Measurements from ENCODE around the gene TBC1D1.
A peak's percentile ranks its signal among the peaks of the same experiment; 100 is the strongest.

The TBC1D1 gene

GRCh38 chr4:38149472-38149996 lies 258.6 kb downstream of the TBC1D1 start:
- DNase-seq (ENCODE audit: low read depth in 2 of 2), result no peak

DNA sequence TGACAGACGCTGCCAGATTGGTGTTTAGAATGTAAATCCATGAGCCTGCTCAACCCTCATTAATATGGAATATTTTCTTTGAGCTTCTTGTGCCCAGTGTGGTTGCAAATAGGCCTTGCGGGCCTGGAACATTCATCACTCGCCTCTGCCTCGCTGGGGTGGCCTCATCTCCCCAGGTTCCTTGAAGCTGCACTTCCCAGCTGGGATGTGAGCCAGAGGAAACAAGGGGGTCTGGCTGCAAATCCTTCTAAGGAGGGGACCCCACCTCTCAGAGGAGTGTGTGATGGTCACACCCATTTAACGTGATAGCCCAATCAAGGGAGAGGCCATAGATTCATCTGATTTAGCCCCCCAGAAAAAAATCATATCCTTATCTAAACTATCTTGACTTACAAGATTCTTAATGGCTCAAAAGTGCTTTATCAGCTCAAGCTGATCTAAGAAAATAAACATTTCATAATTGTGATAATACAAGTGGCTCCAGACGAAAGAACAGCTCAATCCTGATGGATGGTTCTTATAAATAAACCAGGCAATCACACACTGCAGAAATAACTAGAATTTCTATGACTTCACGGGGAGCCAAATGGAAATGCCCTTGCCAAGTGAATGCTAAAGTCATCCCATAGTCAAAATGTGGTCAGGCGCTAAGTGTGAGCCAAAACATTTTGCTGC lies 259.2 kb downstream of the TBC1D1 start:
- no peak for DNase-seq (ENCODE audit: low read depth in 2 of 2)

DNA sequence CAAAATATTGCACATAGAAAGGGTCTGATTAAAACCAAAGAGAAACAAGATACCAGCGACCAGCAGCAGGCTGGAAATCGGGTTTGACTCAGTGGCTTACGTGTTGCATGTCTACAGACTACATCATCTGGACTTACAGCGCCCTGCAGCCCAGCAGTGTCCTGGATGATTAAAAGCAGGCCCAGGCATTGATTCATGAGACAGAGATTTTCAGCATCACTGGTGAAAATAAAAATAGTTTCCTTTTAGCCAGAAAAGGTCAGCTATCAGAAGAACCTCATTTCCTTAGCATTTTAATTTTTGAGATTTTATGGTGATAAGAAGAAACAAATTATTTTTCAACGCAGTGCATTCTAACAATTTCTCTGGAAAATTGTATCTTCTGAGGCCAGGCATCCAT lies 259.9 kb downstream of the TBC1D1 start:
- no peak for DNase-seq (ENCODE audit: low read depth in 2 of 2)

DNA sequence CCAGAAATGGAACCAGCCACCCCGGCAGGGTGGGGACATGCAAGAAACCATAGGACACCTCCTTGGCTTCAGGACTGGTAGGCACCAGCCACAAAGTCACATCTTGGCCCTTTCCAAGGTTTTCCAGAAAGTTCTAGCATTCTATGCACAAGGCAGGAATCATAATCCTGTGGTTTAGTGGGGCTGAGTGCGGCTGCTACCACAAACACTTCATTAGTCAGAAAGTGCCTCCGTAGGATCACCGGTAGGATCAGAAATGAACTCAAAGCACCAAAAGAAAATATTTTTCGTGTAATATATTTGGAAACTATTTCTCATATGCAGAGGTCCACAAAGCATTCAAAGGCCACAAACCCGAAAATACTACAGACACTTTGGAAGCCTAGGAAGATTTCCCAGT lies 261.0 kb downstream of the TBC1D1 start:
- DNase-seq (ENCODE audit: low read depth in 2 of 2), result no peak

GRCh38 chr4:38152305-38152704 lies 261.4 kb downstream of the TBC1D1 start:
- DNase-seq (ENCODE audit: low read depth in 2 of 2), result no peak

- no peak for DNase-seq (ENCODE audit: low read depth in 2 of 2)
Observed at GRCh38 chr4:38152721-38153386, 262.0 kb downstream of the TBC1D1 start.

DNA sequence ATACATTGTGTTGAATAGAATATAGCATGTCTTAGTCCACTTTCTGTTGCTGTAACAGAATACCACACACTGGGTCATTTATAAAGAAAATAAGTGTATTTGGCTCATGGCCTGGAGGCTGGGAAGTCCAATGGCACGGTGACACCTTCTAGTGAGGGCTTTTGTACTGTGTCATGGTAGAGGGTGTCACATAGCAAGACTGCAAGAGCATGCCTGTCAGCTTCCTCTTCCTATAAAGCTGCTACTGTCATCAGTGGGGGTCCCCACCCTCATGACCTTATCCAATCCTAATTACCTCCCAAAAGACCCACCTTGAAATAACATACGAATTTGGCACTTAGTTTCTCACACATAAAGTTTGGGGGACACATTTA lies 262.5 kb downstream of the TBC1D1 start:
- no peak for DNase-seq (ENCODE audit: low read depth in 2 of 2)

DNA sequence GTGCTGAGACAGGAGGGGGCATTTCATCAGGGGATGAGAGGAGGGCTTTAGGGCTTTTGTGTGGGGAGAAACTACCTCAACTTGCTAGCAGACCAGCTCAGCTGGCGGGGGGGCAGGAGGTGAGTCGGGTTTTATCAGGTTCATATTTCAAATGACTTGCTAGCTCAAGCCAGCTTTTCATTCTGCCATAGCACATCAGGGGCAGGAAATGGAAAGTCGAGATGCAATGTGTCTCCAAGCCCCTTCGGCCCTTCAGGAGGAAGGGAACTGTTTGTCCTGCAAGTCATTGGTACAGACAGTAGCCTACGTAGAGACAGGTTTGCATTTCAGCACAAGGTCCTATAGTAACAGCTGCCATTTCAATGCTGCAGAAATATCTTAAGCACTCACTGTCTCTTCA lies 263.4 kb downstream of the TBC1D1 start:
- DNase-seq (ENCODE audit: low read depth in 2 of 2), result no peak

GRCh38 chr4:38154681-38155588 lies 264.1 kb downstream of the TBC1D1 start:
- DNase-seq (ENCODE audit: low read depth in 2 of 2), result no peak

DNA sequence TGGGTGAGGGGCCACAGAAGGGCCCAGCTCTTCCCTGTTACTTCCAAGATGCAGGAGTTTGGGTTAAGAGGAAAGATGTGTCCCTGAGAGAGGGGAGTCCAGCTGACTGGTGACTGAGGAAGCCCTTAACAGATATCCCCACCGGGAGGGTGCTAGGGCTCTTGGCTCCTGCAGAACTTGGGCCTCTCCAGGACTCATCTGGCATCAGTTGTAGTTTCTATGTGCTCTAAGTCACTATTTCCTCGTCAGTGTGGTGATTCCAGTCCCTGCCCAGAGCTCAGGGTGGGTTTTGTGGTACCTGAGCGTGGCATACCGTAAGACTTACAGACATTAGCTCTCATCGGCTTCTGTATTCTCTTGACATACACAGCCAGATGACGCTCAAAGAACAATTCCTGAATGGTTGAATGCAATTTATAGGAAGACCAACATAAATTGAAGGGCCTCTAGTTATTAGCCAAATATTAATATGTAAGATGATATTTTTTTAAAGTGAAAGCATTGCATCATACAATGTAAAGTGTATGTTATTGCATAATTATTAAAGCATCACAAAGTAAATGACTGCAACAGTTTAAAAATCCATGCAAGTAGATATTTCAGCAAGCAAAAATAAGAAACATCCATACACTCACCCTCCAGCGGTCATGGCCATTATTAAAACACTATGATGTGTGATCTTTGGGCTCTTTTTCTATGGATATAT lies 264.9 kb downstream of the TBC1D1 start:
- no peak for DNase-seq (ENCODE audit: low read depth in 2 of 2)

GRCh38 chr4:38157592-38157991 lies 266.7 kb downstream of the TBC1D1 start:
- no peak for DNase-seq (ENCODE audit: low read depth in 2 of 2)

DNA sequence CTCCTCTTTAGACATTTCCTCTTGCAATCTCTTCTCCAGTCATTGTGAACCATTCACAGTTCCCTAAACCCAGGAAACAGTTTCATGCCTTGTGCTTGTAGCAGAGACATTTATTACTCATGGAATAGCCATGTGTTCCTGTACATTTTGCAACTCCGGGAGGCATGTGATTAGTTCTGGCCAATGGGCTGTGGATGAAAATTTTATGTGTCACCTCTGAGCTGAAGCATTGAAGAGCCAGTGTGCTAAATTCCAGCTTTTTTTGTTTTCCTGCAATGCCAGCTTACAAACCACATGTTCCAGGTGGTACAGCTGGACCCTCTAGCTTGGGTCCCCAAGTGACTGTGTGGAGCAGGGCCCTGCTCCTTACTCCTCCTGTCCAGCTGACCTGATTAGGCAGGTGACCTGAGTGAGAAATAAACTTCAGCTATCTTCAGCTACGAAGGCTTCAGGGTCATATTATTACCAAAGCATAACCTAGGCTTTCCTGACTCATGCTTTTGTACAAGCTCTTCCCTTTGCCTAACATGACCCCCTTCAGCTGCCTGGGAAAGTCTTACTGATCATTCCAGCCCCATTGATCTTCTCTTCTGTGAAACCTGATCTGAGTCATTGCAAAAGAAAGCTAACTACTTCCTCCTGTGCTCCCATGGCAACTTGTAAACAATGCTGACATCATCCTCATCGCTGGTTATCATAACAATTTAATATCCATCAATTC lies 269.8 kb downstream of the TBC1D1 start:
- peak in 1 of 2 donors; percentile 10 for DNase-seq (ENCODE audit: low read depth in 2 of 2)

DNA sequence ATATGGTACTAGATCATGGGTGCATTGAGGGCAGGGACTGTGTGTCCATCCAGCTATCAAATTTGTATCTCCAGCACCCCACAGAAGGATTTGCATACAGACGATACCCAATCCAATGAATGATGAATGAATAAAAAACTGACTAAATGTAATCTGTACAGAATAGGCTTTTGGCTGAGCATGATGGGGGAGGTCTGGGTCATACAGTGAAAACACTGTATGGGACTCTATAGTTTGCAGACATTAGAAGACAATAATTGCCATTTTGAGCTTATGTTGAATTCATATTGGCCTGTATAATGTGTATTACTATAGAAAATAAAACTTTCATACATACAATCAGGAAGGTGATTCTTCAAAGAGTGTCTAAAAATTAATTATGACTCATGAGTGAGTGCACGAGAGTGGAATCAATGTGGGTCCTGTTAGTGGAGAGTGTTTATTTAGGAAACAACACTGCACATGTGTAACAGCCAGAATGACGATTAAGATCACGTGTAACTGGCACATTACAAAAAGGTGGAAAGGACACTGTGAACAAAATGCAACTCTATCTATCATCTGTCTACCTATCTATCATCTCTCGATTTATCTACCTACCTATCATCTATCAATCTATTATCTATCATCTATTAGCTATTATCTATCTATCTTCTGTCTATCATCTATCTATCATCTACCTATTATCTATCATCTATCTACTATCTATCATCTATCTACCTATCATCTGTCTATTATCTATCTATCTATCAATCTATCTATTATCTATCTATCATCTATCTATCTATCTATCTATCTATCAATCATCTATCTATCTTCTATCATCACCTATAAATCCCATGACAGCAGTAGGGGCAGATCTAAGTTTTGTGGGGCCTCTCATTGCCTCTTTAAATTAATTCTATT lies 270.6 kb downstream of the TBC1D1 start:
- DNase-seq (ENCODE audit: low read depth in 2 of 2), result no peak

DNA sequence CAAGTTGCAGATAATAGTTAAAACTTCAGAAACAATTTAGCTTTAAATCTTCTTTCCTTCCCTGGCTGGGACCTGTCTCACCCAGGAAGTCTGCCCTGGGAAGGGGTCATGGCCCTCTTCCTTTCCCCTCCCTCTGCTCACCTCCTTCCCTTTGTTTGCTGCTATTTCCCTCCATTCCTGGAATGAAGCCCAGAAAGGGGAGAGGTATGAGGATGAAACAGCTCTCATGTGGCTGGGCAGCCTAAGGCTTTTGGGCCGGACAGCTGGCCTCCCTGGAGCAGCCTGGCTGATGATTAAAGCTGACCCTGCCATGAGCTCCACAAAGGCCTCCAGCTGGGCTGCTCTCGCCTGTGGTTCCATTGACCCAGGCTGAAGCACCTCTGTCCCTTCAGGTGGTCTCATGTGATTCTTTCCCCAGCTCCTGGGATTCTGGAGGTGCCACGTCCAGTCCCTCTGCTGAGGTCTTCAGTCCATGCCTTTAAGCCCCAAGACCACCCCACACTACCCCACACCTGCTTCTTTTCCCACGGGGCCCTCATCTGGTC lies 271.4 kb downstream of the TBC1D1 start:
- DNase-seq (ENCODE audit: low read depth in 2 of 2), result no peak

- no peak for DNase-seq (ENCODE audit: low read depth in 2 of 2)
Observed at GRCh38 chr4:38163216-38164006, 272.5 kb downstream of the TBC1D1 start.

- DNase-seq (ENCODE audit: low read depth in 2 of 2), result no peak
Observed at GRCh38 chr4:38164346-38164745, 273.5 kb downstream of the TBC1D1 start.

- DNase-seq (ENCODE audit: low read depth in 2 of 2), result no peak
Observed at GRCh38 chr4:38166082-38166481, 275.2 kb downstream of the TBC1D1 start.

DNA sequence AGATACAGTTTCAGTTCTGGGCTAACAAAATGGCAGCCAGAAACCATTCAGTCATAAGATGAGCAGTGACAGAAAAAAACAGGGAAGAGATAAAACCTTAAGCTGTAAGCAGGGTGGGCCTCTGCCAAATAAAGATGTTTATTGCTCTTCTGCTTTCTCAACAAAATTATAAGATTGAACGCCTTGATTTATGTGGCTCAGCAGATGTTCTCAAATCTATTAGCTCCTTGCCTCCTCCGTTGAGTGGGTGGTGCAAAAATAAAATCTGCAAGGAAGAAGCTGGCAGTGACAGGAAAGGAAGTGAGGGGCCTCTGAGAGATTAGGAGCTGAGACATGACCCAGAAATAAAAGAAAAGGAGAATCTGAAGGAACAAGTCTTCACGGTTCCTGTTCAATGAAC lies 275.9 kb downstream of the TBC1D1 start:
- no peak for DNase-seq (ENCODE audit: low read depth in 2 of 2)

GRCh38 chr4:38167973-38168372 lies 277.1 kb downstream of the TBC1D1 start:
- DNase-seq (ENCODE audit: low read depth in 2 of 2), result no peak
